OCI-LY1 (cell line): Measurements from ENCODE around the gene ZMYM4.

Experiments used
- H2AFZ ChIP-seq: fragments of 200-600 bp; sonication (generic), shearing (Covaris generic); 2 replicates; pipeline ENCODE4 v1.6.0; 2014; ENCODE audit warnings: antibody characterized with exemption, mild to moderate bottlenecking, low read length
- H3F3A ChIP-seq: fragments of 200-600 bp; sonication (generic), shearing (Covaris generic); 2 replicates; pipeline ENCODE4 v1.6.0; 2014; ENCODE audit warnings: mild to moderate bottlenecking, antibody characterized with exemption, low read length, moderate library complexity; ENCODE audit not compliant: insufficient read depth
- H3K27ac ChIP-seq: fragments of 200-600 bp; sonication (generic); 2 replicates; pipeline ENCODE4 v1.5.1; 2014; ENCODE audit warnings: low read length, mixed run types, mild to moderate bottlenecking, low read depth; ENCODE audit not compliant: poor library complexity, severe bottlenecking
- H3K27me3 ChIP-seq: fragments of 200-600 bp; sonication (generic); 2 replicates; pipeline ENCODE4 v1.6.0; 2014; ENCODE audit warnings: antibody characterized with exemption, mild to moderate bottlenecking, low read length, moderate library complexity; ENCODE audit not compliant: insufficient read depth
- H3K36me3 ChIP-seq: fragments of 200-600 bp; sonication (generic); 2 replicates; pipeline ENCODE4 v1.6.1; 2014; ENCODE audit warnings: mild to moderate bottlenecking, antibody characterized with exemption, low read length, moderate library complexity, mixed read lengths; ENCODE audit not compliant: insufficient read depth
- H3K4me1 ChIP-seq: fragments of 200-600 bp; sonication (generic); 2 replicates; pipeline ENCODE4 v1.5.1; 2014; ENCODE audit warnings: mild to moderate bottlenecking, low read length, moderate library complexity; ENCODE audit not compliant: insufficient read depth, severe bottlenecking
- H3K4me2 ChIP-seq: fragments of 200-600 bp; sonication (generic), shearing (Covaris generic); 2 replicates; pipeline ENCODE4 v1.6.1; 2014; ENCODE audit warnings: low read length
- H3K4me3 ChIP-seq: fragments of 200-600 bp; sonication (generic); 2 replicates; pipeline ENCODE4 v1.5.1; 2014; ENCODE audit warnings: low read length, low read depth, mild to moderate bottlenecking, mixed read lengths; ENCODE audit not compliant: poor library complexity, severe bottlenecking
- H3K79me2 ChIP-seq: fragments of 200-600 bp; shearing (Covaris generic); 2 replicates; pipeline ENCODE4 v1.6.1; 2016; ENCODE audit warnings: mixed run types, low read length, mixed read lengths; ENCODE audit not compliant: insufficient read depth
- H3K9ac ChIP-seq: fragments of 200-600 bp; sonication (generic), shearing (Covaris generic); 2 replicates; pipeline ENCODE4 v1.6.1; 2014; ENCODE audit warnings: mild to moderate bottlenecking, low read length, mixed read lengths
- H3K9me2 ChIP-seq: fragments of 200-600 bp; sonication (generic), shearing (Covaris generic); 2 replicates; pipeline ENCODE4 v1.6.1; 2014; ENCODE audit warnings: low read depth, mild to moderate bottlenecking, low read length, mixed read lengths
- H3K9me3 ChIP-seq: fragments of 200-600 bp; shearing (Covaris generic); 2 replicates; pipeline ENCODE4 v1.6.1; 2014; ENCODE audit warnings: low read length, mixed read lengths
- H4K20me1 ChIP-seq: fragments of 200-600 bp; sonication (generic), shearing (Covaris generic); 2 replicates; pipeline ENCODE4 v1.6.0; 2016; ENCODE audit warnings: mild to moderate bottlenecking, low read length; ENCODE audit not compliant: insufficient read depth
- EZH2 ChIP-seq: fragments of 200-600 bp; sonication (generic), shearing (Covaris generic); IDR thresholded peaks from 2 replicates; pipeline ENCODE4 v1.8.0; 2017; ENCODE audit warnings: borderline replicate concordance, mixed run types, mild to moderate bottlenecking, antibody characterized with exemption, low read length, moderate library complexity, mixed read lengths
- TF ChIP-seq, protein P1 (sequence below): fragments of 200-600 bp; sonication (generic), shearing (Covaris generic); IDR thresholded peaks from 2 replicates; pipeline ENCODE4 v1.5.1; 2017; ENCODE audit warnings: mild to moderate bottlenecking, antibody characterized with exemption, low read length, moderate library complexity, mixed read lengths

Gene ZMYM4

DNA sequence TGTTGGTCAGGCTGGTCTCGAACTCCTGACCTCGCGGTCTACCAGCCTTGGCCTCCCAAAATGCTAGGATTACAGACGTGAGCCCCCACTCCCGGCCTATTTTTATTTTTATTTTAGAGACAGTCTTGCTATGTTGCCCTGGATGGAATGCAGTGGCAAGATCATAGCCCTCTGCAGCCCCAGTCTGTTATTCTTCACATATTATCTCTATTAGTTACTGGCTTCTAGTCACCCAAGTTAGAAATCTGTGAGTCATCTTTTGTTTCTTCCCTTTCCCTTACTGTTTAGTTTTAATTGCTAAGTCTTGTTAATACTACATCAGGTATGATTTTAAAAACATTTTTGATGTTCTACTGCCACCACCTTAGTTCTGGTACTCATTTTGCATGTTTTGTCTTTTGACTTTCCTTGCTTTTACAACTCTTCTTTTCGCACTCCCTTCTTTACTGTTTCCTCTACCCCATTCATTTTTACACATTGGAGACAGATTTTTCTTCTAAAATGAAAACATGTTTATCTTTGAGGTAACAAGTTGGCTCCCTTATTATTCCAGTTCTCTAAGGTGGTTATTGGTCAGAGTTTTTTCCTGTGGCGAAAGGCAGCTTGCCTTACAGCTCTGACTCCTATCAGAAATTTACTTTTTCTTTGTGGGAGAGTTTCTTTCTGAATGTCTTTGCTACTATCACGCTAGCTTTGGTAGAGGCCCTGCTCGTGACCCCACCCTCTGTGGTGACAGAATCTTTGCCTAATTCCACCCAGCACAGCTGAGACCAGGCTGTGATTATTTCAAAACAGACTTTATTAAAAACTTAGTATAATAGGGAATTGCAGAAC, 19.5 kb downstream of the ZMYM4 start:
- Histone ChIP-seq H3K36me3 (peaks cover 36% of the 10 kb centered on the region), H3K4me1 (no peaks in the 10 kb centered on the region), H3K9ac (no peak overlapping the region), H3K4me3 (no peak overlapping the region), H3K27ac (no peak overlapping the region), H3K9me3 (peaks cover 10% of the 10 kb centered on the region), H3K9me2 (no peaks in the 10 kb centered on the region), H3K27me3 (no peaks in the 10 kb centered on the region), H3F3A (no peaks in the 10 kb centered on the region), H3K79me2 (peaks cover 22% of the 10 kb centered on the region), H4K20me1 (no peaks in the 10 kb centered on the region), H3K4me2 (no peak overlapping the region), H2AFZ (no peak overlapping the region)
- TF ChIP-seq, protein P1, sequence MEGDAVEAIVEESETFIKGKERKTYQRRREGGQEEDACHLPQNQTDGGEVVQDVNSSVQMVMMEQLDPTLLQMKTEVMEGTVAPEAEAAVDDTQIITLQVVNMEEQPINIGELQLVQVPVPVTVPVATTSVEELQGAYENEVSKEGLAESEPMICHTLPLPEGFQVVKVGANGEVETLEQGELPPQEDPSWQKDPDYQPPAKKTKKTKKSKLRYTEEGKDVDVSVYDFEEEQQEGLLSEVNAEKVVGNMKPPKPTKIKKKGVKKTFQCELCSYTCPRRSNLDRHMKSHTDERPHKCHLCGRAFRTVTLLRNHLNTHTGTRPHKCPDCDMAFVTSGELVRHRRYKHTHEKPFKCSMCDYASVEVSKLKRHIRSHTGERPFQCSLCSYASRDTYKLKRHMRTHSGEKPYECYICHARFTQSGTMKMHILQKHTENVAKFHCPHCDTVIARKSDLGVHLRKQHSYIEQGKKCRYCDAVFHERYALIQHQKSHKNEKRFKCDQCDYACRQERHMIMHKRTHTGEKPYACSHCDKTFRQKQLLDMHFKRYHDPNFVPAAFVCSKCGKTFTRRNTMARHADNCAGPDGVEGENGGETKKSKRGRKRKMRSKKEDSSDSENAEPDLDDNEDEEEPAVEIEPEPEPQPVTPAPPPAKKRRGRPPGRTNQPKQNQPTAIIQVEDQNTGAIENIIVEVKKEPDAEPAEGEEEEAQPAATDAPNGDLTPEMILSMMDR = no peak
- TF ChIP-seq EZH2 = no peak

DNA sequence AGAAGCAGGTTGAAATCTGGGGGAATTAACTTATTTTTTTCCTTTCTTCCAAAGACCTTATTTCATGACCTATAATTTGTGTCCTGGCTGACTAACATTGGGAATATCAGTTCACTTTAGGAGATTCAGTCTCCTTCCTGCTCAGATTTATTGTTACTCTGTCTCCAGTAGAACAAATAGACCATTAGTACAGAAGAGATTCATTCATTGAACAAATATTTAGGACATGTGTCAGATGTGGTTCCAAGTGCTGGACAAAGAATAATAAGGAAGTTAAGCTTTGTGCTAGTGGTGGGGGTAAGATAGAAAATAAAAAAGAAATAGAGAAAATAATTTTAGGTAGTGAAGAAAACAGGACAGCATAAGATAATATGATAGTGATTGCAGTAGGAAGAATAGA, 20.3 kb downstream of the ZMYM4 start:
- no peak overlapping the region for H3K4me2 ChIP-seq
- H3K36me3 ChIP-seq = peaks cover 43% of the 10 kb centered on the region

DNA sequence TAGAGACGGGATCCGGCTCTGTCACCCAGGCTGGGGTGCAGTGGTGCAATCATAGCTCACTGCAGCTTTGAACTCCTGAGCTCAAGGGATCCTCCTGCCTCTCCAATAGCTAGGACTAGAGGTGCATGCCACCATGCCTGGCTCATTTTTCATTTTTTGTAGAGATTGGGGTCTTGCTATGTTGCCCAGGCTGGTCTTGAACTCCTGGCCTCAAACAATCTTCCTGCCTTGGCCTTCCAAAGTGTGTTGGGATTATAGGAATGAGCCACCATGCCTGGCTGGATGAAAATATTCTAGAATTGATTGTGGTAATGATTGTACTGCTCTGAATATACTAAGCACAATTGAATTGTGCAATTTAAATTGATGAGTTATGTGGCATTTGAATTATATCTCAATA, 21.9 kb downstream of the ZMYM4 start:
- no peak overlapping the region for H3K4me3 ChIP-seq
- peaks cover 11% of the 10 kb centered on the region for H3K79me2 ChIP-seq

More for the DNA sequence above, 20.3 kb downstream of the ZMYM4 start:
- Histone ChIP-seq H4K20me1 (no peaks in the 10 kb centered on the region), H3K4me1 (no peaks in the 10 kb centered on the region), H3K27me3 (no peaks in the 10 kb centered on the region), H3K4me3 (no peak overlapping the region), H3K9ac (no peak overlapping the region), H2AFZ (no peak overlapping the region), H3K79me2 (peaks cover 20% of the 10 kb centered on the region), H3K9me3 (peaks cover 10% of the 10 kb centered on the region), H3K27ac (no peak overlapping the region), H3F3A (no peaks in the 10 kb centered on the region), H3K9me2 (no peaks in the 10 kb centered on the region)
- no peak for TF ChIP-seq EZH2
- TF ChIP-seq, protein P1 = no peak

More for the DNA sequence above, 21.9 kb downstream of the ZMYM4 start:
- Histone ChIP-seq H2AFZ (no peak overlapping the region), H3K4me1 (no peaks in the 10 kb centered on the region), H3K27me3 (no peaks in the 10 kb centered on the region), H3K9me3 (0 out of 2 replicates have a peak, but pooled peaks cover 2% of the 10 kb centered on the region), H3K9ac (no peak overlapping the region), H3K36me3 (peaks cover 30% of the 10 kb centered on the region; the same call in 1 of the 2 replicates), H3K27ac (no peak overlapping the region), H4K20me1 (no peaks in the 10 kb centered on the region), H3K4me2 (no peak overlapping the region), H3K9me2 (no peaks in the 10 kb centered on the region), H3F3A (no peaks in the 10 kb centered on the region)
- TF ChIP-seq, protein P1 = no peak
- TF ChIP-seq EZH2 = no peak
